Muscle layer of duodenum (tissue), 2 donors: ENCODE data around the gene APPBP2.
"Not testable (repeated sequence)": the region's sequence is repeated elsewhere in the genome, so short reads cannot be mapped to it uniquely, and the experiment has no call there.

ENCODE experiments used
- H3K27ac ChIP-seq: one replicate; pipeline ENCODE4 v1.7.0; 2013; ENCODE audit warnings: mild to moderate bottlenecking, low read length
- H3K27me3 ChIP-seq: one replicate; pipeline ENCODE4 v1.7.0; 2013; ENCODE audit warnings: low read depth, mild to moderate bottlenecking, control low read depth, low read length
- H3K36me3 ChIP-seq, 2 donors: one replicate each; pipeline ENCODE4 v1.7.0; 2013; ENCODE audit warnings: low read length in 2 of 2, control low read depth in 1 of 2, mild to moderate bottlenecking in 1 of 2; ENCODE audit not compliant: insufficient read depth in 2 of 2, control insufficient read depth in 1 of 2
- H3K4me1 ChIP-seq, 2 donors: one replicate each; pipeline ENCODE4 v1.7.0; 2013; ENCODE audit warnings: low read length in 2 of 2, mild to moderate bottlenecking in 2 of 2, control low read depth in 1 of 2, moderate library complexity in 1 of 2; ENCODE audit not compliant: insufficient read depth in 2 of 2, control insufficient read depth in 1 of 2
- H3K4me3 ChIP-seq, 2 donors: one replicate each; pipeline ENCODE4 v1.7.0; 2013; ENCODE audit warnings: low read length in 2 of 2, low read depth in 1 of 2, mild to moderate bottlenecking in 1 of 2
- H3K9me3 ChIP-seq, 2 donors: one replicate each; pipeline ENCODE4 v1.7.0; 2013; ENCODE audit warnings: low read length in 2 of 2, control low read depth in 1 of 2, mild to moderate bottlenecking in 1 of 2; ENCODE audit not compliant: control insufficient read depth in 1 of 2
- donor health status: healthy.

APPBP2 gene

DNA sequence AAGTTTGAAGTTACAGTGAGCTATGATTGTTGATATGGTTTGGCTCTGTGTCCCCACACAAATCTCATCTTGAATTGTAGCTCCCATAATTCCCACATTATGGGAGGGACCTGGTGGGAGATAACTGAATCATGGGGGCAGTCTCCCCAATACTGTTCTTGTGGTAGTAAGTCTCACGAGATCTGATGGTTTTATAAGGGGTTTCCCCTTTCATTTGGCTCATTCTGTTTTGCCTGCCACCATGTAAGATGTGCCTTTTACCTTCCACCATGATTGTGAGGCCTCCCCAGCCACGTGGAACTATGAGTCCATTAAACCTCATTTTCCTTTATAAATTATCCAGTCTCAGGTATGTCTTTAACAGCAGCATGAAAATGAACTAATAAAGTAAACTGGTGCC, 35.4 kb downstream of the APPBP2 start:
- not testable (repeated sequence) for H3K4me3 ChIP-seq, H3K27me3 ChIP-seq, H3K4me1 ChIP-seq, H3K9me3 ChIP-seq, H3K27ac ChIP-seq
- peaks cover 17 to 50% of the 10 kb centered on the region in 2 donors for H3K36me3 ChIP-seq

DNA sequence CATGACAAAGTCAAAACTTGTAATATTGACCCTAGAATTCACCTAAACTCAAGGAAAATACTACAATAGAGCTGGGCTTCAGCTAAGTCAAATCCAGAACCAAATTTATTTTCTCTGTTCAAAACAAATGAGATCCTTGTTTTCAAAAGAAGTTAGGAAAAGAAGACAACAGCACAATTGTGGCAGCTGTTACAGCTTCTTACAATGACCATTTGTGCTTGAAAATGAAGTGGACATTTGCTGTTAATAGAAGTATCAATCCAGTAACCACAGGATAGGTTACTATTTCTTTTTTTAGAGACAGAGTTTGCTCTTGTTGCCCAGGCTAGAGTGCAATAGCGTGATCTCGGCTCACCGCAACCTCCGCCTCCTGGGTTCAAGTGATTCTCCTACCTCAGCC, 44.4 kb downstream of the APPBP2 start:
- H3K4me1 ChIP-seq = peaks cover 0 to 5% of the 10 kb centered on the region in 2 donors
- H3K36me3 ChIP-seq = peaks cover 0 to 9% of the 10 kb centered on the region in 2 donors
- no peak overlapping the region for H3K4me3 ChIP-seq
- no peaks in the 10 kb centered on the region for H3K9me3 ChIP-seq
- no peaks in the 10 kb centered on the region for H3K27me3 ChIP-seq
- no peak overlapping the region for H3K27ac ChIP-seq

DNA sequence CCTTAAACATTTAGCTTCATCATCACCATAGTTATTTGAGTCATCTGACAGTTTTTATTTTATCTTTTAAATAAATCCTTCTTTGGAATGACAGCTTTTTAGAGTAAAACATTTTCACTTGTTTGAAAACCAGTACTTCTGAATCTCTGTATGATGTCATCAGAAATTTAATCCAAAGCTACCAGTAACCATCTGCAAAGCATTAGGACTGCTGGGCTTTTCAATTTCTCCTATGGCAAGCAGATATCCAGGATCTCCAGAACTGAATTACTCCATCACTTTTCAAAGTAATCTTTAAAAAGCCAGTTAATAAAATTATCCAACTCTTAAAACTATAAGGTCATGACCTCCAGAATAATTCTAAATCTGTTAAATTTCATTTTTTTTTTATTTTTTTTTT, 52.3 kb downstream of the APPBP2 start:
- no peaks in the 10 kb centered on the region for H3K27me3 ChIP-seq
- peaks cover 2 to 3% of the 10 kb centered on the region in 2 donors for H3K36me3 ChIP-seq
- H3K4me1 ChIP-seq = peaks cover 0 to 20% of the 10 kb centered on the region in 2 donors
- H3K27ac ChIP-seq = no peak overlapping the region
- H3K9me3 ChIP-seq = no peaks in the 10 kb centered on the region
- H3K4me3 ChIP-seq = no peak overlapping the region

DNA sequence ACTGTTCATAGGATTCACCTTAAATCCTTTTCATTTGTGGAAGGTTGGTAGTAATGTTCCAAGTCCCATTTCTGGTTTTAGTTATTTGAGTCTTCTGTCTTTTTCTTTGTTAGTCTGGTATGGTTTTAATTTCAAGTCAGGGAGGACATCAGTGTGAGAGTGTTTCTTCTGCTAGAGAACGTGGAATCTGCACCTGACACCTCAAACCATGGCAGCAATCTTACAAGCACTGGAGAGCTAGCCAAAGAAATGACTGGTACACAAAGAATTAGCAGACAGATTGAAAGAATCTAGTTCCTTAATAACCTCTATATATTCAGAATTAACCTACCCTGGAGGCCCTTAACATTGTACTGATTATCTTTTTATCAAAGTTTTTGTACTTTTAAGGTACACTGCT, 53.6 kb downstream of the APPBP2 start:
- Histone ChIP-seq H3K36me3 (peaks cover 3 to 7% of the 10 kb centered on the region in 2 donors), H3K9me3 (no peaks in the 10 kb centered on the region), H3K27ac (no peak overlapping the region), H3K4me3 (no peak overlapping the region), H3K4me1 (peaks cover 5 to 26% of the 10 kb centered on the region in 2 donors), H3K27me3 (no peaks in the 10 kb centered on the region)

DNA sequence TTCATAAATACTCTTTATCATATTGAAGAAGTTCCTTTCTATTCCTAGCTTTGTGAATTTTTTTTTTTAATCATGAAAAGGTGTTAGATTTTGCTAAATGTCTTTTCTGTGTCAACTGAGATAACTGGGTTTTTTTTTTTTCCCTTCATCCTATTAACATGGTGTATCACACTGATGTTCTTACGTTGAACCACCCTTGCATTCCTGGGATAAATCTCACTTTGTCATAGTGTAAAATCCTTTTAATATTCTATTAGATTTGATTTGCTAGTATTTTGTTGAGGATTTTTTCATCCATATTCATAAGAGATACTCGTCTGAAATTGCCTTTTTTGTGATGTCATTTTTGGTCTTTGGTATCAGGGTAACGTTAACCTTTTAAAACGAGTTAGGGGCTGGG, 54.6 kb downstream of the APPBP2 start:
- Histone ChIP-seq H3K4me1 (peaks cover 5 to 22% of the 10 kb centered on the region in 2 donors), H3K27ac (no peak overlapping the region), H3K9me3 (no peaks in the 10 kb centered on the region), H3K27me3 (no peaks in the 10 kb centered on the region), H3K36me3 (peaks cover 3 to 8% of the 10 kb centered on the region in 2 donors), H3K4me3 (no peak overlapping the region)

DNA sequence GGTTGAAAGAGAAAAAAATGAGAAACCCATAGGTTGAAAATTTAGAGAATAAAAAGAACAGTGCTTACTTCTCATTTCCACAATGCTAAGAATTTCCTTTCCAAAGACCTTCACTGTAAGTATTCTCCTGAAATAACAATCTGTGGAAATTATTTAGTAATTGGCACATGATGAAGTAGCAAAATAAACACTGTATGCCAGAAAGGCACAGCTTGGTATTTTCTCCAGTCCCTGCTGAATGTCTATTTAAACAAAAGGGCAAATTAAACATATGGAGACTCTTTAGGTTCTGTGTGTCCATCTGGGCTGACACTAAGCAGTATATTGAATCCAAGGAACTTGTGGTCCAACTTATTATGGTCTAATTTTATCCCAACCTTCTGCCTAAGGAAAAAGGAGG, 57.7 kb downstream of the APPBP2 start:
- H3K4me3 ChIP-seq = no peak overlapping the region
- peaks cover 26 to 33% of the 10 kb centered on the region in 2 donors for H3K36me3 ChIP-seq
- H3K27me3 ChIP-seq = no peaks in the 10 kb centered on the region
- no peaks in the 10 kb centered on the region for H3K9me3 ChIP-seq
- H3K27ac ChIP-seq = peak overlapping the region; percentile 36
- H3K4me1 ChIP-seq = peaks cover 5 to 22% of the 10 kb centered on the region in 2 donors

DNA sequence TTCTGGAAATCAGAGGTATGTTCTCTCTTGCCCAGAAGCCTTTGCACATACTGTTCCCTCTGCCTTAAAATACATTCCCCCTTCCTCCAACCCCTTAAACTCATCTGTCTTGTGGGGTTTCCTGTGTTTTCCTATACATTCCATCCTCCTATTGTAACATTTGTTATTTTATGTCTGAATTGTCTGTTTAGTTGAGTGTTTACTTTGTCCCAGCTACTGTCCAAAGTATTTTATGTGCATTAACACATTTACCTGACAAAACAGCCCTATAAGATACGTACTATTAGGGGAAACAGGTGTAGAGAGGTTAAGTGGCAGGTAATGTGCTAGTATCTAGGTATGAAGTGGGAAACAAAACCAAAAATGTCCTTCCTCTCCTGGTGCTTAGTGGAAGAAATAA, 61.7 kb downstream of the APPBP2 start:
- H3K4me1 ChIP-seq = peaks cover 5 to 14% of the 10 kb centered on the region in 2 donors
- H3K27ac ChIP-seq = no peak overlapping the region
- H3K36me3 ChIP-seq = peaks cover 37 to 49% of the 10 kb centered on the region in 2 donors
- H3K9me3 ChIP-seq = no peaks in the 10 kb centered on the region
- H3K27me3 ChIP-seq = no peaks in the 10 kb centered on the region
- H3K4me3 ChIP-seq = no peak overlapping the region

DNA sequence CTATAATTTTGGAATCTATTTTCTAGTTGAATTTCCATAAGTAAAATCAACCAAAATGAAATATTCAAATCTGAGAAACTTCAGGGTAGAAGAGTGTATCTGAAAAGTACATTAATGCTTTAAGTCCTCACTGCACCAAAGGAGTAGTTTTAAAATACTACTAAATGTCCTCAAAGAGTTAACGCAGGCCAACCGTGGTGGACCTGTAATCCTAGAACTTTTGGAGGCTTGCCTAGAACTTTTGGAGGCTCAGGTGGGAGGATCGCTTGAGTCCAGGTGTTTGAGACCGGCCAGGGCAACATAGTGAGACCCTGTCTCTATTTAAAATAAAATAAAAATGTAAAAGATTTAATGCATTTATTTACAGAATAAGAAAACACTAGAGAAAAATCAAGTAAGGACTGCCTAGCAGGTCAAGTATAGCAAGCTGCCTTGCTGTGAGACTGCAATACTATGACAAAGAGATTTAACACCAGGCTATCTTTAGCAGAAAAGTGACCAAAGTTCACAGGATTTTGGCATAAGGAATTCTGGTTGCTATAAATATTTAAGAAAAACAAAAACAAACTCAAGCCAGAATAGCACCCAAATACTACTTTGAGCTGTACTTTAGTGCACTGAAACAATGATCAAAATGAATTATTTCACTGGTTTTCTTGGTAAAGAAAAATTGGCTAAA, 62.7 kb downstream of the APPBP2 start:
- Histone ChIP-seq H3K27me3 (no peaks in the 10 kb centered on the region), H3K27ac (no peak overlapping the region), H3K4me1 (peaks cover 3 to 10% of the 10 kb centered on the region in 2 donors), H3K9me3 (no peaks in the 10 kb centered on the region), H3K4me3 (no peak overlapping the region), H3K36me3 (peaks cover 42 to 49% of the 10 kb centered on the region in 2 donors)

DNA sequence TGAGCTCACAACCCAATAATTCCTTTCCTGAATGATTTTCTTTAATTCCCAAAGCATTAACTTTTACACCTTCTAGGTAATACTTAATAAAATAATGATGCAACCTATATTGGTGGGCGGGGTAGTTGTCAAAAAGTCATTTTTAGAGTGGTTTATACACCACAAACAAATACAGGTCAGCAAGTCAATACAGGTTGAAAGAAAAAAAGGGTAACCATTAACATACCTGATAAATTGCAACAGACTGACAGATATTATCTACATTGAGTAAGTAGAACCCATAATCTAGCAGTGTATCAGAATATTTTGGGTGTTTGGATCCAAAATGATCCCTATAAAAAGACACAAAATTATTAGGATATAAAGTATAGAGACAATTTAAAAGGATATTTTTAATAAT, 64.5 kb downstream of the APPBP2 start:
- Histone ChIP-seq H3K27ac (no peak overlapping the region), H3K27me3 (no peaks in the 10 kb centered on the region), H3K36me3 (peaks cover 42 to 56% of the 10 kb centered on the region in 2 donors), H3K4me1 (peaks cover 0 to 4% of the 10 kb centered on the region in 2 donors), H3K9me3 (no peaks in the 10 kb centered on the region), H3K4me3 (no peak overlapping the region)

DNA sequence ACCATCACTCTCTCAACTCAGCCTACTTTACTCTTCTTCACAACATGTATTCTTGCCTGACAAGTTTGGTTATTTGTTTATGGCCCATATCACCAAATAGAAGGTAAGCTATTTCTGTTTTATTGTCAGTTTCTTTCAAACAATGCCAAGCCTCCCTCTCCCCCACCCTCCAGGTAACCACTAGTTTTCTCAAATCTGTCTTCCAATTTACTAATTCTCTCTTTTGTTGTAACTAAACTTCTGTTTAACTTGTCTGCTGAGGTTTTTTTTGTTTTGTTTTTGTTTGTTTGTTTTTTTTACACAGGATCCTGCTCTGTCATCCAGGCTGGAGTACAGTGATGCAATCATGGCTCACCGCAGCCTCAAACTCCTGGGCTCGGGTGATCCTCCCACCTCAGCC, 68.9 kb downstream of the APPBP2 start:
- no peaks in the 10 kb centered on the region for H3K27me3 ChIP-seq
- no peak overlapping the region for H3K27ac ChIP-seq
- no peak overlapping the region for H3K4me3 ChIP-seq
- no peaks in the 10 kb centered on the region for H3K9me3 ChIP-seq
- no peaks in the 10 kb centered on the region for H3K4me1 ChIP-seq
- peaks cover 34 to 57% of the 10 kb centered on the region in 2 donors for H3K36me3 ChIP-seq

DNA sequence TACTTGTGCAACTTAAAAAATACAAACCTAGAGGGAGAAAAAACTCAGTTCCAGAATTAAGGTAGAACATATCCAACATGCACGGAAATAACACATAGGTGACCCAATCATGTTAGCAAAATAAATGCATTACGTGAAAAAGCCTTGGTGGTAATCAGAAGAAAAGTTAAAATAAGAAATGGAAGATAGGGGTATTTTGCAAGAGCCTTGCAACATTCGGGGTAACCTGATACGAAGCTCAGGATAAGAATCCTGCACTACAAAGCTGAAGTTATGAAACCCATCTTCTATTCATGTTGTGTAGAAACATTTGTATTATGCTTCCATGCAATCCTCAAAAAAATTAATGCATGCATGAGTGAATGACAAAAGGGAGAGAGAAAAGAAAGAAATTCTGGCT, 70.7 kb downstream of the APPBP2 start:
- H3K27ac ChIP-seq = no peak overlapping the region
- no peaks in the 10 kb centered on the region for H3K27me3 ChIP-seq
- no peak overlapping the region for H3K4me3 ChIP-seq
- H3K36me3 ChIP-seq = peaks cover 32 to 58% of the 10 kb centered on the region in 2 donors
- no peaks in the 10 kb centered on the region for H3K9me3 ChIP-seq
- H3K4me1 ChIP-seq = no peaks in the 10 kb centered on the region

DNA sequence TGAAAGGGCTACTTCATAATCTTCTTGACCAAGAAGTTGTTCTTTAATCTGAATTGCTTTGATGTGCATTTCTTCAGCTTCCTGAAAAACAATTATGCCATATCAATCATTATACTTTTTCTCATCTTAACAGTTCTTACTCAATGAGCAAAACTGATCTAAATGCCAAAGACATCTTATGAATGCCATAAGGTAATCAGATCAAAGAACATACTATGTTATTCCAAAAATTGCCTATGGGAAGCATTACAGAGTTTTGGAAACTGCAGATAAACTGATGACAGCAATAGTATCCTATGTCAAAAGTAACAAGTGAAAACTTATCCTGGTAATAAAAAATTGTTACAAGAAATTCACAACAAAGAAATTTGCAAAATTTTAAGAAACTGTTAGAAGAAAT, 74.1 kb downstream of the APPBP2 start:
- Histone ChIP-seq H3K27ac (no peak overlapping the region), H3K27me3 (no peaks in the 10 kb centered on the region), H3K4me3 (no peak overlapping the region), H3K9me3 (no peaks in the 10 kb centered on the region), H3K36me3 (peaks cover 42 to 71% of the 10 kb centered on the region in 2 donors), H3K4me1 (no peaks in the 10 kb centered on the region)
